GM21423 (cell line): ENCODE results near the gene POLR2L.

Source experiments
- ATAC-seq: cut with Tn5 transposase; IDR thresholded peaks from one replicate; pipeline ENCODE4 v1.9.1; 2021; ENCODE audit warnings: mild to moderate bottlenecking, moderate library complexity; ENCODE audit not compliant: unreplicated experiment

Gene POLR2L

DNA sequence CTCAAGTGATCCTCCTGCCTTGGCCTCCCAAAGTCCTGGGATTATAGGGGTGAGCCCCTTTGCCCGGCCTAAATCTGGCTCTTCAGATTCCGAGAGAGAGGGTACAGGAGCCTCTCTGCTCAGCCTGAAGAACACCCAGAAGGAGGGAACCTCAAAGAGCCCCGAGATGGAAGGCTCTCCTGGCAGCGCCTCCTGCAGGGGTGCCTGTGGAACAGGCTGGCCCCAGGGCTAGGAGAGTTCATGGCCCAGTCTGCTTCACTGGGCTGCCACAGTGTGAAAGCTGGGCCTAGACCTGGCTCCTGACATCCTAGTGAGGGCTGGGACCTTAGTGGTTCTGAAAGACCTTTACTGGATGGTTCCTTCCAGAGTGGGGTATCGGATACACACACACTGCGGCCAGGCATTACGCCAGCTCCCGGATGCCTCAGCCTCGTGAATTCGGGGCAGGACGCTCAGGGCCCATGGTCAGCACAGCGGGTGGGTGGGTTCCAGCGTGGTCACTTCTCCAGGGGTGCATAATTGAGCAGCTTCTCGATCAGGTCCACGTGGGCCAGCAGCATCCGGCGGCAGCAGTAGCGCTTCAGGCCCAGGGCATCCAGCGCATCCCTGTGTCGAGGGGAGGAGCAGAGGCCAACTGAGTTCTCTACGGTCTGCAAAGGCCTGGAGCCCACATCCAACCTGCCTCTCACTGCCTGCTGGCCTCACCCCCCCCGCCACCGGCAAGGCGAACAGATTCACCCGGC is 2.3 kb downstream of the POLR2L start:
- ATAC-seq, result no peak

DNA sequence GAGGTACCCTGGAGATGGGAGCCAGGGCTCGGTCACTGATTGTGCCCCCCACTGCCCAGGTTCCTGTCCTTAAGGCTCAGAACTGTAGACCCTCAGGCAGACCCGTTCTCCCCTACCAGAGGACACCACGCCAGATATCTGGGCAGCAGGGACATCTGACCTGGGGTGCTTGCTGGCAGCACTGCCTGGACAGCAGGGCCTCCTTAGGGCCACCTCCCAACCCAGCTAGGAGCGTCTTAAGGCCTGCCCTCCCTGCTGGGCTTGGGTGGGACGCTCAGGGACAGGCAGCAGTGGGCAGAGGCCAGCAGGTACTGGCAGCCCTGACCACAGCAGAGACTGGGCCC is 3.1 kb downstream of the POLR2L start:
- ATAC-seq, result no peak

DNA sequence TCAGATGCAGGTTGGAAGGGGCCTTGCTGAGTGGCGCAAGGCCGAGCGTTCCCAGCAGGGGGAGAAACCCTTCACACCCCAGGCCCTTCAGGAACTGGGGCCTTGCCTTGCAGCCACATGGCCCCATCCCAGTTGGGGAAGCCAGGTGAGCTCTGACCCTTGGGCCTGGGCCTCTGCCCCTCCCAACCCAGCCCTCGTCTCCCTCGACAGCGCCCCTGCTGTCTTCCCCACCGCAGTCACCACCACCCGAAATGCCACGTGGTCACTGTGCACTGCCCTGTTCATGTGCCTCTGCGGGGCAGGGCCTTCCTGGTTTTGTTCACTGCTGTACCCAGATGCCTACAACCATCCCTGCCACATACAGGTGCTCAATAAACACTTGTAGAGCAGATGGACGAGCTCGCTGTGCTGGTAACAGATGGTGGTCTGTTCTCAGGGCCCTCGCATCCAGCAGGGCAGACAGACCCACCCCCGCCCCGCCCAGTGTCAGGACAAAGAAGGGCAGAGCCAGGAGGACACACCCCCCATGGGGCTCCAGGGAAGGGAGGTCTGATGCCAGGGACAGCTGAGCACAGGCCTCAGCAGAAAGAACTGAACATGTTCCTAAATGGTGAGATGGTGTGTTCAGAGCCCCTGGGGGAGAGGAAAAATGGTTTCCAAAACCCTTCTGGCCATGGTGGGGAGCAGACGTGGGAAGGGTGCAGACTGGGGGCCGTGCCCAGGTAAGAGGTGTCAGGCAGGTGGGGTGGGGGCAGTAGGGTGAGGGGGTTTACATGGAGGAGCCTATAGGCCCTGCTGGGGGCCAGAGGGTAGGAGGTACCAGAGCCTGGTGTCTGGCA is 3.7 kb downstream of the POLR2L start:
- ATAC-seq, result no peak

DNA sequence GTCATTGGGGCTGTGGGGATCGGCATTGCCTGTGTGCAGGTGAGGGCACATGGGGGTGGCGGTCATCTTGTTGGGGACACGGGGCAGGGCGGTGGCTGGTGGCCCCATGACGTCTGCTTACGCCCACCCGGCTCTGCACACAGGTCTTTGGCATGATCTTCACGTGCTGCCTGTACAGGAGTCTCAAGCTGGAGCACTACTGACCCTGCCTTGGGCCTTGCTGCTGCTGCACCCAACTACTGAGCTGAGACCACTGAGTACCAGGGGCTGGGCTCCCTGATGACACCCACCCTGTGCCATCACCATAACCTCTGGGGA is 4.4 kb downstream of the POLR2L start:
- ATAC-seq, result no peak

DNA sequence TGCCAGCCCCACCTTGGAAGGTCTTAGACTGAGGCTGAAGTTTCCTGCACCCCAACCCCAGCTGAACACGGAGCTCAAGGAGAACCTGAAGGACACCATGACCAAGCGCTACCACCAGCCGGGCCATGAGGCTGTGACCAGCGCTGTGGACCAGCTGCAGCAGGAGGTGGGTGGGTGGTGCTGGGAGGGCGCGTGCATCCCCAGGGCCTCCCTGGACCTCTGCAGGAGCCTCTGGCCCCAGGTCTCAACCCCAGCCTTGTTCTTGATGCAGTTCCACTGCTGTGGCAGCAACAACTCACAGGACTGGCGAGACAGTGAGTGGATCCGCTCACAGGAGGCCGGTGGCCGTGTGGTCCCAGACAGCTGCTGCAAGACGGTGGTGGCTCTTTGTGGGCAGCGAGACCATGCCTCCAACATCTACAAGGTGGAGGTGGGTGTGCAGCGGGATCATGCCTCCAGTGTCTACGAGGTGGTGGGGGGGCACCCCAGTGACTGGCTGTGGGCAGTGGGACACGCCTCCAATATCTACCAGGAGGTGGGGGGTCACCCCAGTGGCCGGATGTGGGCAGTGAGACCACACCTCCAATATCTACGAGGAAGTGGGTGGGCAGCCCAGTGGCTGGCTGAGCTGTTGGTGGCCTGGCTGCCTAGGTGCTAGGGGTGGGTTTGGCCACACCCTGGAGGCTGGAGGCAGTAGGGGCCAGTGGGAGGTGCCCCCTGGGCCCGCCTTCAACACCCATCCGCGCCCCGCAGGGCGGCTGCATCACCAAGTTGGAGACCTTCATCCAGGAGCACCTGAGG is 4.9 kb downstream of the POLR2L start:
- no peak for ATAC-seq

DNA sequence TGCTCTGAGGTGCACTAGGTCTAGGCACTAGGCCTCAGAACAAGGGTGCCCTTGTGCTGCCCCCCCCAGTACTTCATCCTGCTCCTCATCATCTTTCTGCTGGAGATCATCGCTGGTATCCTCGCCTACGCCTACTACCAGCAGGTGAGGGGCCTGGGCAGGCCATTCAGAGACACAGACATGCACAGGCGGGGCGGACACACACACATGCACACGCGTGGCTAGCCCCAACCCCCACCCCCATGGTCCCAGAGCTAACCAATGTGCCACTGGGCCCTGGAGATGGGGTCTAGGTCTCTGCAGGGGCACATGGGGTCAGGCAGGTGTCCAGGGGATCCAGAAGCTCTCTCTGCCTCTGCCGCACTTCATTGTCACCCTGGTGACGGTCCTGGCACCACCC is 5.6 kb downstream of the POLR2L start:
- ATAC-seq, result no peak

DNA sequence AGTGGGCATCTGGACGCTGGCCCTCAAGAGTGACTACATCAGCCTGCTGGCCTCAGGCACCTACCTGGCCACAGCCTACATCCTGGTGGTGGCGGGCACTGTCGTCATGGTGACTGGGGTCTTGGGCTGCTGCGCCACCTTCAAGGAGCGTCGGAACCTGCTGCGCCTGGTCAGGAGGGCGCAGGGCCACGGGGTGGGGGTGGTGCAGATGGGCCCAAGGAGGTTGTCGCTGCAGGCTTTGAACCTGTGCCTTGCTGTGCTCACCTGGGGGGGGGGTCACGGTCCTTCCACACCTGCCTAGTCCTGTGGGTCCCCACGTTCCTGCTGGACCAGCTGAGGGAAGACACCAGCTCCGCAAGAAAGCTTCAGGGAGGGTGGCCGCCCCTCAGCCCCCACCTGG is 6.1 kb downstream of the POLR2L start:
- no peak for ATAC-seq

DNA sequence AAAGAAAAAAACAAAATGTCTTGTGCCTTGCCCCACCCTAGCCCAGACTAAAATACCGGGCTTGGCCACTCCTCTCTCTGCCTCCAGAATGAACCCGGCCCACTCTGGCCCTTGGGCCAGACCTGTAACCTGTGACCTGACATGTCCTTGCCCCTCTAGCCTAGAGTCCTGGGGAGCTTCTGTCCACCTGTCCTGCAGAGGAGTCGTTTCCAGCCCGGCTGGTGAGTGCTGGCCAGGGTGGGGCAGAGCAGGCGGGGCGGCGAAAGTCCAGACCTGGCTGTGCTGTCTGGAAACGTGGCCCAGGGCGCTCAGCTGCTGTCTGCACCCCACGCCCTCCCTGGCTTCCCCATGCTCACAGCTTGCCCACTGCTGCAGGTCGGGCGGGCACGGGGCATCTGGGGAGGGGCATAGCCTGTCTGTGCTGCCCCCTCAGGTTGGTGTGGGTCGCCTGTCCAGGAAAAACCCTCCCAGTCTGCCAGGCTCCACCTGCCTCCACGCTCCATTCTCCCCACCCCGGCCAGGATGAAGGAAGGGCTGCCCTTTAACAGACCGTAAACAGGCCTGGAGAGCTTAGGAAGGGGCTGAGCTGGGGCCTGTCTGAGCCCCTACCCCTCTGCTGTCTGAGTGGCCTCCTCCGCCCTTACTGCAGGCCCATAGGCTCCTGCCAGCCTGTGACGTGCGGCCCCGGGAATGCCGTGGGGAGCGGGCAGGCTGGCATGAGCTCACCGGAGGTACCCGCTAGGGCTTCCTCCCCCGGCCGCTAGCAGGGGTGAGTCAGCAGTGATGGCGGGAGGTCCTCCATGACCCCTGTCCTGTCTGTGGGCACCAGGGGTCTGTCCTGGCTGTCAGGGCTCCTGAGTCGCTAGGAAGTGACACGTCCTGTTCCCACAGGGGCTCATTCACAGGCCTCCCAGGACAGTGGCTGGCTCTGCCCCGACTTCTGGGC is 7.7 kb downstream of the POLR2L start:
- ATAC-seq, result no peak

DNA sequence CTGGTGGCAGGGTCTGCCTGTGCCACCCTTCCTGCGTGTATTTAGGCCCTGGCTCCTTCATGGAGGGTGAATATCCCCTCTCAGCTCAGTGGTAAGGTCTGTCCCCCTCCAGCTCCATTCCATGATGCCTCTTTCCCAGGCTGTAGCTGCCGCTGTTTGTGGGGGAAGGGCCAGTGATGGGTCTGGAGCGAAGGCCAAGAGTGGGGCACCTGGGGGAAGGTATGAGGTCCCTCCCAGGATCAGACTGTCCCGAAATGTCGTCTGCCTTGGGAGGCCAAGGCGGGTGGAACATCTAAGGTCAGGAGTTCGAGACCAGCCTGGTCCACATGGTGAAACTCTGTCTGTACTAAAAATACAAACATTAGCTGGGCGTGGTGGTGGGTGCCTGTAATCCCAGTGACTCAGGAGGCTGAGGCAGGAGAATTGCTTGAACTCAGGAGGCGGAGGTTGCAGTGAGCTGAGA is 8.4 kb downstream of the POLR2L start:
- no peak for ATAC-seq

DNA sequence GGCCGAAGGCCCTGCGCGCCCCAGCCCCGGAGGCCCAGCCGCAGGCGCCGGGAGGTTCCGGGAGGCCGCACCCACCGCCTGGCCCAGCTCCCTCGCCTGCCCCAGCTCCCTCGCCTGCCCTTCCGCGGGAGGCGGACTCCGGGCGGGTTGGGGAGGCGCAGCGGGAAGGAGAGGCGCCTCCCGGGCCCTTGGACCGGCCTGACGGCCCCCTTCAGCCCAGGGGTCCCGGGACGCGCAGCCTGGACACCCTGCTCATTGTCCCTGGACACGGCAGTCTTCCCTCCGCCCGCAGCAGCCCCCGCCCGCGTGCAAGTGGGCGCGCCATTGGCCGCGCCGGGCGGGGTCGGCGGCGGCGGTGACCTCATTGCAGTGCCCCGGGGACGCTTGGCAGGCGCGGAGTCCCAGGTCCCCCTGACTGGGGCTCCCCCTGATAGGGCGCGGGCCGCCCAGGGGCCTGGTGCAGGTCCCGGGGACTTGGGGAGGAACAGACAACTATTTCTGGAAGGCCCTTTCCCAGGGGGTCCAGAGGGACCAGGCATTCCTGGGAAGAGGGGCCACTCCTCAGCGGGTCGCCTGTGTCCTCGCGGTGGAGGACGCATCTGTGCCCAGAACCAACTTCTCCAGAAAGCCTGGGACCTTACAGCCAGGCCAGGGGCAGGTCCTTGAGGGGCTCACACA is 9.1 kb downstream of the POLR2L start:
- ATAC-seq, result no peak

DNA sequence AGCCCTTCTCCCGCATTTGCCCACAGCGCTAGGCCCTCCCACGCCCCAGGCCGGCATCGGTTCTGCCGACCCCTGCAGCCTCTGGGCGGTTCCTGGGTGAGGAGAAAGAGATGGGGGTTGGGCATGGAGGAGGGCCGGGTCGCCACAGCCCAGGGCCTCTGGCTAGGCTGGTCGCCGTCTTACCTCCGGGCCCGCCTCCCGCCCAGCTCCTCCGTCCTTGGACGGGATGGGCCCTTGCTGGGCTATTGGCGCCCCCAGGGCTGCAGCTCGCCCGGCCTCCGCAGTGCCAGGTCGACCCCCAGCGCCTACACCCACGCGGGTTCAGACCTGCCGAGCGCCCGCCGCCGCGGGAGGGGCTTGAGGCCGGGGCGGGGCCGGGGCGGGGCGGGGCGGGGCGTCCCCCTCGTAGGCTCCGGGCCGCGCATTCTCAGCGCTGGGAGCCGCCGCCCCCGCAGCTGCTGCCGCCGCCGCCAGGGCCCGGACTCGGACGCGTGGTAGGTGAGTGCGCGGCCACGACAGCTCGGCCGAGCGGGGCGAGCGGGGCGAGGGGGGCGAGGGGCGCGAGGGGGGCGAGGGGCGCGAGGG is 9.7 kb downstream of the POLR2L start, which contains the start of gene CD151:
Gene CD151, plus strand, starts transcription at position 424 of the 585 bp plus-strand sequence. CDS start 3,118 bp downstream, outside the sequence.
- no peak for ATAC-seq

DNA sequence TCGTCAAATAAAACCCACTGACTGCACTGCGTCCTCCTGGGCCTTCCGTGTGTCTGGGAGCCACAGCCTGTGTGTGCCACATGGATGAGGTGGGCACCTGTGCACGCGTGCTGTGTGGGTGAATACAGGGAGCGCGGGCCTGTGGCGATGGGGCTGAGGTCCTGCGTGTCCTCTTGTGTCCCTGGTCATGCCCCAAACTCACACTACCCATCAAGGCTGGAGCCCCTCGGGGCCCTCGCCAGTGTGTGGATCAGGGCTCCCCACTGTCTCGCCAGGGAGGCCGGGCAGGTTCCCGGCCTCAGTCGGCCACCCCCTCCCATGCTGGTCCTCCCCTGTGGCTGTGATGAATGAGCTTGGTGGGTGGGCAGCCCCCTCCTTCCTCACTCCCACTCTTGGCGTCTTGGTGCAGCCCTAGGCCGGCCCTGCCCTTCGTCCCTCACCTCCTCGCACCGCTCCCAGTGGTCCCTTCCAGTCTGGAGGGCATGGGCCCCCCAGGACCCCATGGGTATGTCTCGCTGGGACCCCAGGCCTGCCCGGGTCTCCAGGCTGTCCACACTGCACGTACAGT is 10.3 kb downstream of the POLR2L start:
- no peak for ATAC-seq

DNA sequence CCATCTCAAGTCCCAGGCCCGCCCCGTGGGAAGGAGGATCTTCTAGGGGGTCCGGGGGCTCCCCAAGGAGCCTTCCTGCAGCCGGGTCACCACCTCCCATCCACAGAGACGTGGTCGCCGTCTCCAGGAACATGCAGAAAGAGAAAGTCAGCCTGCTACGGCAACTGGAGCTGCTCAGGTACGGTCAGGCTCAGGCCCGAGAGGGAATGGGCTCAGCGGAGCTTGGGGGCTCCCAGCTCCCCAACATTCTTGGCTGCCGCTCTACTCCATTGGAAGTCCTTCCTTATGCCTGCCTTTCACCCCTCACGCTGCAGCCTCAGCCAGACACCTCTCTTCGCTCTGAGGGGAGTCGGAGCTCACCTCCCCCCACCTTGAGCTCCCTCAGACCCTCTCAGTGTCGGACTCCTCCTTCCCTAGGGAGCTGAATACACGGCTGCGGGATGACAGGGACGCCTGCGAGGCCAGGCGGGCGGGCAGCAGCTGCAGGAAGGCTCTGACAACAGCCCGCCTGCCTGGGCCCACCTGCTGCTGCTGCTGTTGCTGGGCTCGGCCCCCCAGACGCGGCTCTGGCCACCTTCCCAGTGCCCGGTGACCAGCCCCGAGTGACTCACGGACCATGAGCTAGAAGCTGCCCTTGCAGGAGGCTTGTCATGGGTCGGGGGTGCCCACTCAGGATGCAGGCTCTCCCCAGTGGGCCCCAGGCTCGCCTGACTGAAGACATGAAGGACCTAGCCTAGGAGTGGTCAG is 11.0 kb downstream of the POLR2L start:
- ATAC-seq, result no peak

DNA sequence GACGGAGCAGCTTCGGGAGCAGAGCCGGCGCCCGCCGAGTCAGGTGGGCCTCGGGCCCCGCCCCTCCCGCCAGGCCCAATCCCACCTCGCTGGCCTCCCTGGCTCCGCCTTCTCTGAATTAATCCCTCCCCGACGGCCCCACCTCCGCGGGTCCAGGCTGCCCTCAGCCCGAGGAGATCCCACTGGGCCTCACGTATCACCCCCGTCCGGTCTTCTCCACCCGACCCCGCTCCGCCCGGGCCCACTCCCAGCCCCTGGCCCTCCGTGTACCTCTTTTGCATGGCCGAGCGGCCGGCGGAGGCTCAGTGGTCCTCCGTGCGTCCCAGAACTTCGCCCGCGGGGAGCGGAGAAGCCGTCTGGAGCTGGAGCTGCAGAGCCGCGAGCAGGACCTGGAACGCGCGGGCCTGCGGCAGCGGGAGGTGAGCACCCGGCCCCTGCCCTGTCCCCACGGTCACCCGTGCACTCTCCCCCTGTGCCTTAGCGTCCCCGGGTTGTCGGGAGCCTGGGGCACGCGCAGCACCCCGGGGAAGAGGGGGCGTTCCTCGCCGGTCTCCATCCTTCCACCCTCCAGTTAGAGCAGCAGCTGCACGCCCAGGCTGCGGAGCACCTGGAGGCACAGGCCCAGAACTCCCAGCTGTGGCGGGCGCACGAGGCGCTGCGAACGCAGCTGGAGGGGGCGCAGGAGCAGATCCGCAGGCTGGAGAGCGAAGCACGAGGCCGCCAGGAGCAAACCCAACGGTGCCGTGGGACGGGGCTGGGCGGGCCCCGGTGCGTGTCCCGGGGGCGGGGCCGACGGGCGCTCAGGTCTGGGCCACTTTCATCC is 11.8 kb downstream of the POLR2L start:
- ATAC-seq, result no peak

DNA sequence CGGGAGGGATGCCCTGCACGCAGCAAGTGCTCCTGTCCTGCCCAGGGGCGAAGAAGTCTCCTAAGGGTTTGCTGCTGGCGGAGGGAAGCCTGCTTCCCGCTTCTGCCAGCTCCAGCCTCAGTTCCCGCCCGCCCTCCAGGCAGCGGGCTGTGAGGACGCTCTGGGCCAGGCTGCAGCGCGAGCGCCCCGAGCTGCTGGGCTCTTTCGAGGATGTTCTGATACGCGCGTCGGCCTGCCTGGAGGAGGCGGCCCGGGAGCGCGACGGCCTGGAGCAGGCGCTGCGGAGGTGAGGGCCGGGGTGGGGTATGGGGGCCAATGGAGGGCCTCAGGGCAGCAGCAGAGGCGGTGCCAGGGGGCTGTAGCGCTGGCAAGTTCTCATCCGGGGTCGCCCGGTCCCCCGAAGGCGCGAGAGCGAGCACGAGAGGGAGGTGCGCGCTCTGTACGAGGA is 12.5 kb downstream of the POLR2L start:
- no peak for ATAC-seq

DNA sequence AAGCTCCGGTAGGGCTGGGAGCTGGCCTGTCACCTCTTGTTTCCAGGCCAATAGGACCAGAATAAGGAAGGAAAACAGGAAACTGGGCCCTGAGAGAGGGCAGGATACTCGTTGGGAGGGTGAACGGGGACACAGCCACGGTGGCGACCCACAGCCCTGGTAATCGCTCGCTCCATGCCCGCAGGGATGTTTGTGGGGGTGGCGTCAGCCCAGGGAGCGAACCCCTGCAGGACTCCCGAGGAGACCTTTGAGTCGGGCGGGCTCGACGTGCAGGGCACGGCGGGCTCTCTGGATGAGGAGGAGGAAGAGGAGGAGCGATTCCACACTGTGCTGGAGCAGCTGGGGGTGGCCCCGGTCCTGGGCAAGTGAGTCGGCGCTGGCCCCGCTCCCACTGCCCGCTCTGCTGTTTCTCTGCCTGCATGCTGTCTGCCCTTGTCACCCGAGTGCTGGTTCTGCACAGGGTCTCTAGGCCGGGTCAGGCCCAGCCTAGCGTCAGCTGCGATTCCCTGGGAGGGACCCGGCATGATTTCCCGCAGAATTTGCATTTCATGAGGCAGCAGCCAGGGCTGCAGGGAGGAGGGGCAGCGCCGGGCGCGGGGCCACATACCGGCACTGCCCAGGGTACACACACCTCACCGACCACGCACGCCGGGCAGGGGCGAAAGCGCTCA is 13.0 kb downstream of the POLR2L start:
- ATAC-seq, result no peak
